Activated T-cell treated with anti-CD3 and anti-CD28 coated beads, Interleukin-2, amount 50 U/mL, for 48 hours (primary cell): ENCODE measurements around the gene PIK3R1.
"Not testable (repeated sequence)": the region's sequence is repeated elsewhere in the genome, so short reads cannot be mapped to it uniquely, and the experiment has no call there.

ENCODE experiments used
- DNase-seq, 2 experiments: peaks; one replicate each; pipeline ENCODE4 v3.0.0-alpha.2; 2020

PIK3R1 gene

DNA sequence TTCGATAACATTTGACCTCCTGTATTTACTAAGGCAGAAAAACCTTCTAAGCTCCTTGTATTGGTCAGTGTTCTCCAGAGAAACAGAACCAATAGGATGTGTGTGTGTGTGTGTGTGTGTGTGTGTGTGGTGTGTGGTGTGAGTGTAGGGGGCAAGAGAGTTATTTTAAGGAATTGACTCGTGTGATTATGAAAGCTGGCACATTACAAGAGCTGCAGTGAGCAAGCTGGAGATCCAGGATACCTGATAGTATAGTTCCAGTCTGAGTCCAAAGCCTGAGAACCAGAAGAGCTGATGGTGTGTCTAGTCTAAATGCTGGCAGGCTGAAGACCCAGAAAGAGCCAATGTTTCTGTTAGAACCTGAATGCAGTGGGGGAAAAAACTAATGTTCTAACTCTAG lies 21.2 kb upstream of the PIK3R1 start:
- DNase-seq: no peak

DNA sequence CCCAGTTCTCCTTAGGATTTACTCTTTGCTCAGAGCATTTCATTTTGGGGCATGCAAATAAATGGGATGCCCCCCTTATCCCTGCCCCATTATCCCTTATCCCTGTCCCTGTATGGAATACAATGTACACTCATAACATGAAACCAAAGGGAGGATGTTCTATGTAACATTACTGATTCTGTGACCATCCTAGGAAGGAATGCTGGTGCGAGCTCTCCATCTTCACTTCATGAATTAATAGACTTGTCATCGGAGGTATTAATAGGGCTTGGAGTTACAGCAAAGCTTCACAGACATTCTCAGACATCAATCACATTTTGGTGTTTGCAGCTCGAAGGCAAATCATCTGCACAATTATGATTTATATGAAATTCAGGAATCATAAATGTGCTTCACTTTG lies 20.4 kb upstream of the PIK3R1 start:
- DNase-seq: no peak

DNA sequence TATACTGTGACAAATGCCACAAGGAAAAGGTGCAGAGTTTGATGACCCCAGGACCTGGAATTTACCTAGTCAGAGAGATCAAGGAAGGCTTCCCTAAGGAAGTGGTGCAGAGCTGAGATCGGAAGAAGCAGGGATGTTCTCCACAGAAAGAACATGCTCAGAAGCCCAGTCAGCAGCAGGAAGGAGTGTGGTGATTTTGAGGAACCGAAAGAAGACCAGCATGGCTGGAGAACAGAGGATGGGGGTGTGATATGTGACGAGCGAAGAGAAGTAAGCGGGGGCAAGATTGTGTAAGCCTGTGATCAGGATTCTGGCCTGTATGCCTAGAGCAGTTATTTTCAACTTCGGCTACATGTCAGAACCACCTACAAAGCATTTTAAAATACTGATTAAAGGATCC lies 18.7 kb upstream of the PIK3R1 start:
- DNase-seq: no peak

DNA sequence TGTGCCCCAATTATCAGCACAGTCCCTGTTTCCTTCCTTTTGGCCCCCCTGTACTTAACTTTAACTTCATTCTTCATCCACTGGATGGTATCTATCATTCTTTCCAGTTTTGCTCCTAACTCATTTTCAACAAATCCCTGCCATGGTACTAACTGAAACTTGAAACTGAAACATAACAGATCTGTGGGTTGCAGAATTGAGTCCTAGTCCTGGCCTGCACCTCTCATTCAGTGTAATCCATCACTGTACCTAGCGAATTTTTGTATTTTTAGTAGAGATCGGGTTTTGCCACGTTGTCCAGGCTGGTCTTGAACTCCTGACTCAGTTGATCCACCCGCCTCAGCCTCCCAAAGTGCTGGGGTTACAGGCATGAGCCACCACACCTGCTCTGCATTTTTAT lies 15.3 kb upstream of the PIK3R1 start:
- DNase-seq: no peak

DNA sequence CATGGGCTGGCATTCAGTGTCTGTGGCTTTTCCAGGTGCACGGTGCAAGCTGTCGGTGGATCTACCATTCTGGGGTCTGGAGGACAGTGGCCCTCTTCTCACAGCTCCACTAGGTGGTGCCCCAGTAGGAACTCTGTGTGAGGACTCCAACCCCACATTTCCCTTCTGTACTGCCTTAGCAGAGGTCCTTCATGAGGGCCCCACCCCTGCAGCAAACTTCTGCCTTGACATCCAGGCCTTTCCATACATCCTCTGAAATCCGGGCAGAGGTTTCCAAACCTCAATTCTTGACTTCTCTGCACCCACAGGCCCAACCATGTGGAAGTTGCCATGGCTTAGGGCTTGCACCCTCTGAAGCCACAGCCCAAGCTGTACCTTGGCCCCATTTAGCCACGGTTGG lies 4.9 kb upstream of the PIK3R1 start:
- DNase-seq: not testable (repeated sequence)

DNA sequence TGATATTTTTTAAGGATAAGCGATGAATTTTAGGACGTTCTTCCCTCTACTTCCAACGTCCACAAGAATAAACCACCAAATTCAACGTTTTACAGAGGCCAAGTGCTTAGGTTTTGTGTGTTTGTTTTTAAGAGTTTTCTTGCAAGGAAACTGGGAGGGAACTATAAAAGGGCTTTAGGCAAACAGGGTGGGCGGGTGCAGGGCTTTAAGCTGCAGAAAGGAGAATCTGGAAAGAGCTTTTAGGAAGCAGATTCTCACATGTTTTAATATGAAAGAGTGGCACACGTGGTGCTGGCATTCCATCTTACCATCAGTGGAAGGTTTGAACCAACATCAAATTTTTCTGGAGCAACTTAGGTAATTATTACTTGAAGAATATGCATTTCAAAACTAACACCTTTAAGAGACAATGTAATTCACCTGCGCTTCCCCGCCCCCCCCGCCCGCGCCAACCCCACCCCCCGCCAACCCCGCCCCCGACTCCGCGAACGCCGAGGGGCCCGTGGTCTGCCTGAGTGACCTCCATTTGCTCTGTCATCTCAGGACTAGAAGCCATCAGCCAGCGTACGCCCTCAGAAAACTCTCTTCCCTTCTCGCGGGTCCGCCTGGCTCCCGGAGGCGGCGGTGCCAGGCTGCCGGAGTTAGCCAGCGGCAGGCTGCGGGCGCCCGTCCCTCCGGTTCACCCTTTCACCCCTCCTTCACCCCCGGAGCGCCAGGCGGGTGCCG lies 911 bp upstream of the PIK3R1 start:
- DNase-seq: no peak

DNA sequence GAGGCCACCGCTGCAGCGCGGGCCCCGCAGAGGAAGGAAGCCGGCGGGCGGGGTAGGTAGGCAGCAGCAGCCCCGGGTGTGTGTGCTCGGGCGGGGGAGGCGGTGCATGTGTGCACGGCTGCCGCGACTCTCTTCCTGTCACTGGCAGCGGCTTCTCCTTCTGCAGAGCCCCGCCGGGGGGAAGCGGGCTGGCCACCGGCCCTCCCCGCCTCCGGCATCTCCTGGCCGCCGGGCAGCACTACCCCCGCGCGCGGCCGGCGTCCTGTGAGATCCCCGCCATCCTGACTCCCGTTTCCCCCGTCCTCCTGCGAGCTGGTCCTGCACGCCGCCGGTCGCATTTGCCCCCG lies 315 bp downstream of the PIK3R1 start:
- no peak for DNase-seq

DNA sequence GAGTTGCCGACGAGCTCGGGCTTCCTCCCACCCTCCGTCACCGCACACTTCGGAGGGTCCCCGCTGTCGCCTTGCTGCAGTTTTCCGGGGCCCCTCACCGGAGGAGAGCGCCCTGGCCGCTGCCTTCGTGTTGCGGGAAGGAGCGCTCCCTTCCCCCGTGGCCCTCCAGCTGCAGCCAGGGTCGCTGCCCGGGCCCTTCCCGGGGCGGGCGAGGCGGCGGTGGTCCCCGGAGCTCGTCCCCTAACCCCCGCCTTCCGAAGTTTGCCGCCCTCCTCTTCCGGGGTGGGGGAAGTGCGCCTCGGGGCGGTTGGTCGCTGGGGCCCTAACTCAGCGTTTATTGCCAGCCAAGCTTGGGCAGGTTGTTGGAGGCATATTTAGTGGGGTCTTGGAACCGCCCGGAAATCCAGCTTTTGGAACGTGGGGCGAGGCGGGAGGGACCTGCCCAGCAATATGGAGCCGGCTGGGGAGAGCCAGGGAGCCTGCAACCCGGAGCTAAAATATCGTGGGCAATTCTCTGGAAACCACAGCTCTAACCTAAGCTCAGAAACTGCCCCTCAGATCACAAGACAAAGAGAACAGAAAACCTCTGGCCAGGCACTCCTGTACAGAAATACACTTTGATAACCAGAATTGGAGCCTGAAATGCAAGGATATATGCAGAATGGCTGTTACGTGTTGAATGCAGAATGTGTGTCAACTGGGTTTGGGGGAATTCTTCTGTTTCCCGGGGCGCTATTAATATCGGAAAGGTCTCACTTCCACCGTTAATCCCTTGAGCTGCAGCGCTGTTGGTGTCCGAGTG lies 890 bp downstream of the PIK3R1 start:
- peak; percentile 76 to 81 for DNase-seq

DNA sequence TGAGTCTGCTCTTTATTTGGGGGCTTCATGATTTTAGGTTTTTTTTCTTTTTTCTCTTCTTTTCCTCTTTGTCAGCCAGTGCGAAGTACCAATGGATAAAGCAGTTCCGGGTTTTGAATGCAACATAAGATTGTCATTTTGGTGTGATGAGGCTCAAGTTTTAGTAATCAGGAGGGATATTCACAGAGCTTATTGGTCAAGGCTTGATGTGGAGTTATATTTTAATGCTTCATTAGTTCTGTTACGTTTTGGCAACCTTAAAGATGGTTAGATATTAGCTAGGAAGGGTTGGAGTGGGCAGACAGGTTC lies 1.4 kb downstream of the PIK3R1 start:
- DNase-seq: no peak

DNA sequence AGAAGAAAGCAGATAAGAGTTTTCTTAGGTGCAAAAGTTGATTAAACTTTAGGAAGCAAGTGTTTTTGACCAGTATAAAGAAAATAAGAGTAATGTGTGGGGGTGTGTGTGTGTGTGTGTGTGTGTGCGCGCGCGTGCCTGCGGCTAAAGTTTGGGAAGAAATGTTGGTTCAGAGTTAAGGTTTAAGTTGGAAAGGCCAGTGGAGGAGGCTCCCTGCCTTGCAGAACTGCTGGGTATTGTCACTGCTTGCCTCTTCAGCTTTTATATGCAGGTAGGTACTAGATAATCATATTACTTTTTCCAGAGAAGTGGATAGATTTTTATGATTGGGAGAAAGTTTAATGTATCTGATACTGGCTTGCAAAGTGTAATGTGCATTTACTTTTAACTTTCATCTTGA lies 2.0 kb downstream of the PIK3R1 start:
- no peak for DNase-seq

DNA sequence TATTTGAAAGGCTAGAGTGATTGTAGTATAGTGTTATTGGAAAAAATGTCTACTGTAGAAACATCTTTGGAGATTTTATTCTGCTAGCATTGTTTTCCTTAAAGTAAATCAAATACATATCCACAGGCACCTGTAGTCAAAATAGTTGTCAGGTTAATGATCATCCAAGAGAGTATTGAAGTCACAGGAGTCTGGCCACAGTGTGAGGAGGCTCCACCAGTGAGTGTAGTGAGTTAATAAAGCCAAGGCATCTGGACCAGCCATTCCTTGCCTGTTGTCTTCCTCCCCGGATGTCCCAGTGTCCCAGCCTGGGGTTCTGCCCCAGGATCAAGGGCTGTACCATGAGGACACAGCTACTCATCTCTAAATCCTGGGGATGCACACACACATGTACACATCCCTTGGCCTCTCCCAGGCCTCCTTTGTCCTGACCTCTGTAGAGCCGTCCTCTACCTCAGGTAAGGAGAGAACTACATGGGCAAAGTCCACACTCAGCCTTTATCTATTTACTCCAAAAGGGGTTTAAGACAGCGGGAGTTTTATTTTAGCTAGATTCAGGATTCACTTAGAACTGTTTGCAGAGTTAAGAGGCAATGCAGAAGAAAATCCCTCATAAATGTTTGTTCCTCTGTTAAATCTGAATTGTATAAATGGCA lies 3.7 kb downstream of the PIK3R1 start:
- no peak for DNase-seq

DNA sequence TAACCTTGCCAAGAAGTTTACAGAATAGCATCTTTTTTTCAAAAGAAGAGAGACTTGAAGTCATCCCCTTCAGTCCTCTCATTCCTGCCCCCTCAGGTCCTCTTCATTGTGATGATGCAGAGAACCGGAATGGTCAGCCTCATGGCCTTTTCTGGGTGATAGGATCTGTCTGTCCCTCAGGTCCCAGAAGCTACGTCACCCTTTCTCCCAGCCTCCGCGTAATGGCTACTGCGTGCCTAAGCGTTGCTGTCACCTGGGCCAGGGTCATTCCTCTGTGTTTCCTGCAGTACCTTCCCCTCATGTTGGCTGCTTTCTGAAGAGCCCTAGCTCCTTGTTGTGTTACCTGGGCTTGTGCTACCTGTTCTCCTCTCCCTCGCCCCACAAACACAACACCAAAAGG lies 4.7 kb downstream of the PIK3R1 start:
- no peak for DNase-seq

DNA sequence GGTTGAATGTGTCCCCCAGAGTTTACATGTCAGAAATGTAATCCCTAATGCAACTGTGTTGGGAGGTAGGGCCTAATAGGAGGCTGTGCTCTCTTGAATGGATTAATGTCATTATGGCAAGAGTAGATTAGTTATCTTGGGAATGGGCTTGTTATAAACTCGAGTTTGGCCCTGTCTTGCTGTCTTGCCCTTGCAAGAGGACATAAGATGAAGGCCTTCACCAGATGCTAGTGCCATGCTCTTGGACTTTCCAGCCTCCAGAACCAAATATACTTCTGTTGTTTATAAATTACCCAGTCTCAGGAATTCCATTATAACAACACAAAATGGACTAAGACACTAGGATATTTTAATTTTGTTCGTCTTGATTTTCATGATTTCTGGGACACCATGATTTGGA lies 5.4 kb downstream of the PIK3R1 start:
- no peak for DNase-seq

DNA sequence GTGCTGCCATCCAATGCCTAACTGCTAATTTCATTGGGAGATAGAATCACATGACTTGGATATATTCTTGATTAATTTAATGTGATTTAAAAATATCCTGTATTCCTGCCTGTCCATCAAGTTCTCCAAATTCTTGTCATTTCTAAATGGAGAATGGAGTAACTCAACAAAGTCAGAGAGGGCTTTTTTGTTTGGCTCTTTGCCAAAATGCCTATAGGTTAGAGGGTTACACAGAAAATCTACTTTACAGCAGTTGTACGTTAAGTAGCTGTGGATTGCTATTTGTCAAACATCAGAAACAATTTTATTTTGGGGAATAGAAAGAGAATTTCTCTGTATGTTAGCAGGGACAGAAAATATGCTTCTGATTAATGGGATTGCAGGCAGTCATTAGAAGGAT lies 5.9 kb downstream of the PIK3R1 start:
- no peak for DNase-seq

DNA sequence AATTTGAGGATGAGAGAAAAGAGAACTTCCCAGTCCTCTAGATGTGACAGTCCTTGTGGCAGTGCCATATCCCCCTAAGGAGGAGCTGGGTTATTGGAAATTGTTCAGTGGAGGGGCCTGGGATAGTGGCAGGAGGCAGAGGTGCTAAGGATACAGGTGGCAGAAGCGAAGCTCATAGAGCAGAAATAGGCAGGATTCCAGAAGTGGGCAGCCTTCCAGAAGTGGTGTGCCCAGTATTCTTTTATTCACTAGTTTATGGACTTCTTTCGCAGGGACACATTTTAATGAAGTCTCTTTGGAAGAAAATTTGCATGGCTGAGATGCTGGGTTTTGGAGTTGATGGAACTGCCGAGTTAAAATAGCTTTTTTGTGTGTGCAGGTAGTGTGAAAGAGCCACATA lies 6.8 kb downstream of the PIK3R1 start:
- no peak for DNase-seq

DNA sequence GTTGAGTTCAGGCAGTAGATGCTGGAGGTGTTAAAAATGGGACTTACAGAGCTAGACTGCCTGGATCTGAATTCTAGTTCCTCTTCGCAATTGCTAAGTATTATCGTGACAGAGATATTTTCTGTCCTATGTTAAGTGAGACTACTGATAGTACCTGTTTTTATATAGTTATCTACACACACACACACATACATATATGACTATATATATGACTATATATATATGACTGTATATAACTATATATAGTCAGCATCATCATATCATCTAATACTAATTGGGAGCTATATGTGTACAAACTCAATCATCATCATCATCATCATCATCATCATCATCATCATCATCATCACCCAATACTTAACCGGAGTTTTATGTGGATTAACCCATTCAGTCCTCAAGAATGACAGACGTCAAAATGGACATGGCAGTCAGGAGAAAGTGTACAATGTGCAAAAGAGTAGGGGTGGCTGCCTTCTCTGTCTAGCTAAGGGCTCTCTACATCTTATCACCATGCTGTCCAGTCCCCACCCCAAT lies 7.3 kb downstream of the PIK3R1 start:
- DNase-seq: no peak

DNA sequence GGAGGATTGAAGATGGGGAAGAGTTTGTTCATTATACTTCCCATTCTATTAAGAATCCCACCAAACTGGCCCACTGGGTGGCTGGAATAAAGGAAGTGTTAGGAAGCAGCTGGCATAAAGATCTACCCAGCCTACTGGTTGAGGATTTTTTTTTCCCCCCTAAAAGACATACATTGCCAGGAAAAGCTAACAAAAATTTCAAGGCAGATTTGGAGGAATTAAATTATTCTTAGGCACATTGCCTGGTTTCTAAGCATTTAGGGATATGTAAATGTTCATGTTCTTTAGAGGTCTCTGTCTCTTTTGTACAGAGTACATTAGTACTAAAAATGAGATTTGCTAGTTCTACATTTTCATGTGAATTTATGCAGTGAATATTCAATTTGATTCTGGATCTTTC lies 8.3 kb downstream of the PIK3R1 start:
- no peak for DNase-seq

DNA sequence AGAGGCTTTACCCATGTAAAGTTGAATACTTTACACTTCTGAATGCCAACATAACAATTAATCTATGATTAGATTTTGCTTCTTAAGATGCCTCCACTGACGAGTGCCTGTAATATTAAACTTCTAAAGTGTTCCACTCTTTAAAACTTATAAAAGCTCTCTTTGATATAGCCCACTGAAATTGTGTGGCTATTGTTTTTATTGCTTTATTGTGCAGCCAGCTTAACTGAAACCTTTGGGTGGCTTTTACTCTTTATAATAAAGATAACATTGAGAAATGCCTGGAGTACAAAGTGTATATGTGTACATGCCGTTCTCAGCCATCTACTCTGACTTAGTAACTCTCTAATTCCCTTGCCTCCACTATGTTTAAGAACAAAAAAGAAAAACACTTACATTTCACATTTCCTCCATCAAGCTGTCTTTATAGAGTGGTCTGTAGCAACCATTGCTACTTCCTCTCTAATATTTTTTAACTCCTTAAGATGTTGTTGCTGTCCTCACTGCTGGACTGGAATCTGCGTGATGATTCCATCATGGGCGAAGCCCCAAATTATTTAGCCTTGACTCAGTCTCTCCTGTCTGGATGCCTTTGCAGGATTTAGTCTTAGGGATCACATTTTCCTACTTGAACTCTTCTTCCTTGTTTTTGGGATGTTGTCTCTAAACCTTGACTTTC lies 9.1 kb downstream of the PIK3R1 start:
- no peak for DNase-seq

DNA sequence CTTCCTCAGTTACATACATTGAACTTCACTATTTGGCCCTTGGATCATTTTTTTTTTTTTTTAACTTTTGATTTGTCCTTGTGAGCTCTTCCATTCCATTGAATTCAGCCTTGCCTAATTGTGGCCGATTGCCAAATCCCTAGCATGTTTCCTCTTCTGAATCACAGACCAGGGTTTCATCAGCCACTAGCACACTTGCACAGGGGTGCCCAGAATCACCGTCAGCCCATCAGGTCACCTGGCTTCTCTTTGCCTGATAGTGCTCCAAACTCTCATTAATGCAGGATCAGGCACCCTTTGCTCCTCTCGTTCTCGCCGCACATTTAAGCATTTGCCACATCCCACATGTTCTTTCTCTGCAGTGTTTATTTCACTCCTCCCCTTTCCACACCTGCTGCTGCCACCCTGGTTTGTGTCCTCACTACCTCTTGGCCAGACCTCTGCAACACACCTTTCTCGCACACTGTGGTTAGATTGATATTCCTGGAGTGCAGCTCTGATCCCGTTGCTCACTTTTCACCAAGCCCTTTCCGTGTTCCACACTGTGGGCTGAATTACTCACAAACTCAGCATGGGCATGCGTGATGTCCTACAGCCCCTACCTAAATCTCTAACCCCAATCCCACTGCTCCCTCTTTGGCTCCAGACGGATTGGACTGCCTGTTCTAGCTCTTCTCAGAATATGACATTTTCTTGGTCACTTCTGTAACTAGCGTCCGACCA lies 9.8 kb downstream of the PIK3R1 start:
- no peak for DNase-seq

DNA sequence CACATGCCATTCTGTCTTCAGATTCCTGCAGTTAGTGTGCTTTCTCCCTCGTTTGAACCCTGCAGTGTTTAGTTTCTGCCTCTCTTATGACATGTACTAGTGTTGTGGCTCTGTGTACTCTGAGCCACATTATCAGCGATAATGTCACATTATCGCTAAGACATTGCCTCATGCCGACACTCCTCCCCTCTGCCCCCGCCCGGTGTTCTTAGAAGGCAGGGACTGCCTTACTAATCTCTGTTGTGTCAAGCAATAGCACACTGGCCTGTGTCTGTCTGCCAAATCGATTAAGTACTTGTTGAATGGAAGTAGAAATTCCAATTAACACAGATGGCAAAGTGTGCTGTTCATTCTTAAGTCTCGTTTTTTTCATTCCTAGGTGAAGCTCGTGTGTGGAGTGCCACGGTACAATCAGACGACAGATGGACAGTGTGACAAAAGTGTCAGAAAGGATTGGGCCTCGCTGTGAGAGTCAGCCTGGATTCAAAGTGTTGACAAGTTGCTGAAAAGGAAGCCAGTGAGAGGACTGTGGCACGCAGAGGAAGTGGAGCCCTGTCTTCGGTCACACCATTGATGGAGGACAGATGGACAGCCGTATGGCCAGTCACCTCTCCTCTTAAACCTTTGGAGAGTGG lies 10.5 kb downstream of the PIK3R1 start:
- DNase-seq: no peak

DNA sequence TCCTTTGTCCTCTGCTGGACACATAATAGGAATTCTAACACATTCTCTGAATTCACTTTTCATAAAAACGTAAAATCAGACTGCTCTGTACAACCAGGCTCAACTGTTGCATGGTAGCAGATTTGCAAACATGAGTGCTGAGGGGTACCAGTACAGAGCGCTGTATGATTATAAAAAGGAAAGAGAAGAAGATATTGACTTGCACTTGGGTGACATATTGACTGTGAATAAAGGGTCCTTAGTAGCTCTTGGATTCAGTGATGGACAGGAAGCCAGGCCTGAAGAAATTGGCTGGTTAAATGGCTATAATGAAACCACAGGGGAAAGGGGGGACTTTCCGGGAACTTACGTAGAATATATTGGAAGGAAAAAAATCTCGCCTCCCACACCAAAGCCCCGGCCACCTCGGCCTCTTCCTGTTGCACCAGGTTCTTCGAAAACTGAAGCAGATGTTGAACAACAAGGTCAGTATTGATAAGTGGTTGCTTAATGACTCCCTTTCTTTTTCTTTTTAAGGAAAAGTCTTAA lies 11.1 kb downstream of the PIK3R1 start:
- DNase-seq: no peak

DNA sequence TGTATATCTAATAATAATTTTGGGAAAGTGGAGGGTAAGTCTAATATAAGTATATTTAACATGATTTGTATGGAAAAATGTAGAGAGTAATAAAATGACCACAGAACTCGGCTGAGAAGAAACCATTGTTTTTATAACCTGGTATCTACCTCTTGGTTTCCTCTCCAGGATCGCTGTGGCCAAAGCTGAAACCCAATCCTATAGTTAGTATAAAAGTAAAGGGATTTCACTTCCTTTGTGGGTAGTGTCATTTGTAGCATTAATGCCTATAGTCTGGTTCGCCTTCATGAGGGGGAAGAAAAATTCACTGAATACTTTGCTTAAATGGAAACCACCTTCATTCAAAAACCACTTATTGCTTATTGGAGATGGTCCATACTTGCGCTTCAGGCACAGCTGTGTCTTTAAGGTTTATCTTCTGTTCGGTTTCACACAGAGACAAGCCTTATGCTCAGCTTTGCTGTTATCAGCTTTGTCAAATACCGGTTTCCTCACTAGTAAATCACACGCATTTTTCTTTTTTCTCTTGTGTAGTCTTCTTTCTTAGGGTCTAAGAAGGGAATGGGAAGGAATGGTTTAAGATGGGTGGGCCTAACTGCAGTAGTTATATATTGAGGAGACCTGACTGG lies 12.1 kb downstream of the PIK3R1 start:
- DNase-seq: no peak
